ENCODE data around the gene FRMD5. TPM values are rescaled to one million over a fixed set of nuclear protein-coding genes. Genes with fewer than 3 reads are reported as not detected.
"Not testable (repeated sequence)": the region's sequence is repeated elsewhere in the genome, so short reads cannot be mapped to it uniquely, and the experiment has no call there.

Gene FRMD5
- total RNA-seq, 1 experiment from 2014 or later, result 3.9 TPM

GRCh38 chr15:43826029-43826507 is 369.0 kb downstream of the FRMD5 start:
- no peak for TF ChIP-seq CTCF (conservative IDR thresholded peaks at IDR 0.05)
- peaks cover 10 to 19% of the 10 kb centered on the region in 2 experiments for H3K4me1 Mint-ChIP-seq
- H3K9ac ChIP-seq (ENCODE audit: extremely low read depth, insufficient read length, low read length), result no peak overlapping the region

DNA sequence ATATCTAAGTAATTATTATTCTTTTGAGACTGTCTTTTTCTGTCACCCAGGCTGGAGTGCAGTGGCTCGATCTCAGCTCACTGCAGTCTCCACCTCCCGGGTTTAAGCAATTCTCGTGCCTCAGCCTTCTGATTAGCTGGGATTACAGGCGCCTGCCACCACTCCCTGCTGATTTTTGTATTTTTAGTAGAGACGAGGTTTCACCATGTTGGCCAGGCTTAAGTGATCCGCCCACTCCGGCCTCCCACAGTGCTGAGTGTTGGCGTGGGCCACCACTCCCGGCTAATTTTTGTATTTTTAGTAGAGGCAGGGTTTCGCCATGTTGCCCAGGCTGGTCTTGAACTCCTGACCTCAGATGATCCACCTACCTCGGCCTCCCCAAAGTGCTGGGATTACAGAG is 369.8 kb downstream of the FRMD5 start:
- not testable (repeated sequence) for H3K4me1 ChIP-seq (ENCODE audit: insufficient read depth, low read length); H2BK20ac ChIP-seq (ENCODE audit: low read depth, low read length, poor library complexity, severe bottlenecking); H3K18ac ChIP-seq (ENCODE audit: insufficient read length, low read depth, low read length); H3K79me2 ChIP-seq (ENCODE audit: insufficient read depth, low read length); H4K8ac ChIP-seq (replicated peaks; ENCODE audit: insufficient read length, low read depth, low read length); H3K23me2 ChIP-seq (ENCODE audit: insufficient read length, low read depth, low read length, poor library complexity, severe bottlenecking); H4K20me1 ChIP-seq (ENCODE audit: control insufficient read depth, insufficient read depth, insufficient read length); H2BK5ac ChIP-seq (ENCODE audit: insufficient read length, low read length); DNase-seq; H3T11ph ChIP-seq (ENCODE audit: low read length); H3K4ac ChIP-seq (ENCODE audit: low read depth, low read length); H3K56ac ChIP-seq (ENCODE audit: insufficient read length, low read depth, low read length); H3K79me1 ChIP-seq (ENCODE audit: insufficient read depth, low read depth, low read length, poor library complexity, severe bottlenecking); H2AFZ ChIP-seq (ENCODE audit: low read length); H4K5ac ChIP-seq (ENCODE audit: insufficient read length, low read depth, low read length); H2BK15ac ChIP-seq (ENCODE audit: low read depth, low read length); H3K4me2 ChIP-seq (ENCODE audit: insufficient read depth, insufficient read length, low read length); H3K4me3 Mint-ChIP-seq; H2BK120ac ChIP-seq (ENCODE audit: low read depth, low read length, poor library complexity, severe bottlenecking); H4K91ac ChIP-seq (ENCODE audit: insufficient read length, low read depth, low read length); H3K27me3 ChIP-seq (ENCODE audit: insufficient read depth, low read length); H3K14ac ChIP-seq (ENCODE audit: insufficient read depth, low read length); H3K23ac ChIP-seq (ENCODE audit: insufficient read length, low read depth, low read length); H2BK12ac ChIP-seq (ENCODE audit: insufficient read length, low read depth, low read length); H3K27ac ChIP-seq (ENCODE audit: insufficient read length, low read depth, low read length); H2AK5ac ChIP-seq (ENCODE audit: insufficient read length, low read length); H3K27ac Mint-ChIP-seq; H3K9me3 ChIP-seq (ENCODE audit: control insufficient read depth, low read depth, low read length); H3K9ac ChIP-seq (ENCODE audit: extremely low read depth, insufficient read length, low read length)
- peaks cover 10 to 19% of the 10 kb centered on the region in 2 experiments for H3K4me1 Mint-ChIP-seq
- no CpG with 5 or more reads among the region's 11 CpGs for WGBS (ENCODE audit: extremely low coverage, insufficient read length, low lambda C conversion rate)
- H3K9me3 Mint-ChIP-seq, result peaks cover 11 to 21% of the 10 kb centered on the region in 2 experiments
- peaks cover 16 to 35% (median 31%) of the 10 kb centered on the region in 3 experiments for H3K36me3 Mint-ChIP-seq (ENCODE audit: insufficient read depth in 1 of 3, low read depth in 3 of 3)
- H3K27me3 Mint-ChIP-seq (ENCODE audit: low read depth), result peaks cover 12% of the 10 kb centered on the region

More at GRCh38 chr15:43826029-43826507, 369.0 kb downstream of the FRMD5 start:
- Histone ChIP-seq H3K23me2 (ENCODE audit: insufficient read length, low read depth, low read length, poor library complexity, severe bottlenecking) (peaks cover 8% of the 10 kb centered on the region), H4K20me1 (ENCODE audit: control insufficient read depth, insufficient read depth, insufficient read length) (no peaks in the 10 kb centered on the region), H4K91ac (ENCODE audit: insufficient read length, low read depth, low read length) (no peak overlapping the region), H2BK20ac (ENCODE audit: low read depth, low read length, poor library complexity, severe bottlenecking) (no peak overlapping the region), H3K4ac (ENCODE audit: low read depth, low read length) (no peak overlapping the region), H3K4me2 (ENCODE audit: insufficient read depth, insufficient read length, low read length) (no peak overlapping the region), H2AK5ac (ENCODE audit: insufficient read length, low read length) (no peak overlapping the region), H3K14ac (ENCODE audit: insufficient read depth, low read length) (no peak overlapping the region), H2BK120ac (ENCODE audit: low read depth, low read length, poor library complexity, severe bottlenecking) (no peak overlapping the region), H3K56ac (ENCODE audit: insufficient read length, low read depth, low read length) (no peak overlapping the region), H3K79me1 (ENCODE audit: insufficient read depth, low read depth, low read length, poor library complexity, severe bottlenecking) (peaks cover 5% of the 10 kb centered on the region), H2BK15ac (ENCODE audit: low read depth, low read length) (no peak overlapping the region), H2BK5ac (ENCODE audit: insufficient read length, low read length) (no peak overlapping the region), H4K8ac (replicated peaks; ENCODE audit: insufficient read length, low read depth, low read length) (no peak overlapping the region), H2AFZ (ENCODE audit: low read length) (no peak overlapping the region), H3K18ac (ENCODE audit: insufficient read length, low read depth, low read length) (no peak overlapping the region), H2BK12ac (ENCODE audit: insufficient read length, low read depth, low read length) (no peak overlapping the region), H3K9me3 (ENCODE audit: control insufficient read depth, low read depth, low read length) (no peaks in the 10 kb centered on the region), H3K23ac (ENCODE audit: insufficient read length, low read depth, low read length) (no peak overlapping the region), H3K27me3 (ENCODE audit: insufficient read depth, low read length) (no peaks in the 10 kb centered on the region), H3K4me1 (ENCODE audit: insufficient read depth, low read length) (no peaks in the 10 kb centered on the region; the same call in 1 of the 2 replicates), H3K79me2 (ENCODE audit: insufficient read depth, low read length) (peaks cover 4% of the 10 kb centered on the region; the same call in 1 of the 2 replicates), H3K27ac (ENCODE audit: insufficient read length, low read depth, low read length) (no peak overlapping the region), H3T11ph (ENCODE audit: low read length) (no peak overlapping the region), H4K5ac (ENCODE audit: insufficient read length, low read depth, low read length) (no peak overlapping the region)
- WGBS (ENCODE audit: extremely low coverage, insufficient read length, low lambda C conversion rate), result no CpG with 5 or more reads among the region's 11 CpGs
- Mint-ChIP-seq H3K27ac (peak overlapping the region in 1 of 3 experiments; percentile 22; a peak in 1 of 7 replicates), H3K36me3 (ENCODE audit: insufficient read depth in 1 of 3, low read depth in 3 of 3) (peaks cover 16 to 31% (median 26%) of the 10 kb centered on the region in 3 experiments), H3K27me3 (ENCODE audit: low read depth) (peaks cover 12% of the 10 kb centered on the region), H3K4me3 (peak overlapping the region; percentile 88; a peak in 4 of 5 replicates), H3K9me3 (peaks cover 11 to 21% of the 10 kb centered on the region in 2 experiments)
- no peak for DNase-seq
